NB4 (cell line): Measurements from ENCODE around the gene NFATC1.

Experiments used
- POLR2A ChIP-seq: IDR thresholded peaks from 2 replicates; pipeline ENCODE4 v1.6.1; 2011; ENCODE audit warnings: mild to moderate bottlenecking; ENCODE audit not compliant: insufficient read length; ENCODE audit errors: extremely low read depth
- TF ChIP-seq, protein P1 (sequence below): IDR thresholded peaks from one replicate; pipeline ENCODE4 v1.5.1; 2012; ENCODE audit warnings: low read depth, low read length

DNA sequence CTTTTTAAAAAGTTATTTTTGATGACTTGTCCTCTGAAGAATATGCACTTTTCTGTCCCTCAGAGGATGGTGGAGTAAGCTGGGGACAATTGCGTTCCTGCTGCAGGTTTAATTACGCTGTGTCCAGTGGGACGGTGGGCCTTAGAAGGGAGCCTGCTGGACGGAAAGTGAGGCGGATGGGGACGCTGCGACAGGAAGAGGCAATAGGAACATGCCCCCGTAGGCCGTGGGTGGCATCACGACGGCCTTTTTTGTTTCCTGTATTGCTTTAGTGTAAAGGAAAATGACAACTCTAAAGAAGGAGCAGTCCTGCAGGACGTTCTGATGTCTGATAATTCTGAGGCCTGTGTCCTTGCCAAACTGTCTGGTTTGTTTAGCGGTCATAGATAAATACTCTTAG, 121.6 kb downstream of the NFATC1 start:
- no peak for TF ChIP-seq POLR2A
- TF ChIP-seq, protein P1, sequence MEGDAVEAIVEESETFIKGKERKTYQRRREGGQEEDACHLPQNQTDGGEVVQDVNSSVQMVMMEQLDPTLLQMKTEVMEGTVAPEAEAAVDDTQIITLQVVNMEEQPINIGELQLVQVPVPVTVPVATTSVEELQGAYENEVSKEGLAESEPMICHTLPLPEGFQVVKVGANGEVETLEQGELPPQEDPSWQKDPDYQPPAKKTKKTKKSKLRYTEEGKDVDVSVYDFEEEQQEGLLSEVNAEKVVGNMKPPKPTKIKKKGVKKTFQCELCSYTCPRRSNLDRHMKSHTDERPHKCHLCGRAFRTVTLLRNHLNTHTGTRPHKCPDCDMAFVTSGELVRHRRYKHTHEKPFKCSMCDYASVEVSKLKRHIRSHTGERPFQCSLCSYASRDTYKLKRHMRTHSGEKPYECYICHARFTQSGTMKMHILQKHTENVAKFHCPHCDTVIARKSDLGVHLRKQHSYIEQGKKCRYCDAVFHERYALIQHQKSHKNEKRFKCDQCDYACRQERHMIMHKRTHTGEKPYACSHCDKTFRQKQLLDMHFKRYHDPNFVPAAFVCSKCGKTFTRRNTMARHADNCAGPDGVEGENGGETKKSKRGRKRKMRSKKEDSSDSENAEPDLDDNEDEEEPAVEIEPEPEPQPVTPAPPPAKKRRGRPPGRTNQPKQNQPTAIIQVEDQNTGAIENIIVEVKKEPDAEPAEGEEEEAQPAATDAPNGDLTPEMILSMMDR, result no peak
